Psoas muscle (tissue), 8 donors: ENCODE data around the gene TPMT. TPM values are rescaled to one million over a fixed set of nuclear protein-coding genes. Genes with fewer than 3 reads are reported as not detected.

Experiments used
- ATAC-seq, 4 donors: fragments of 200-7000 bp; cut with Tn5 transposase; one replicate each; pipeline ENCODE4 v1.9.1; 2020; ENCODE audit warnings: moderate library complexity in 3 of 4, mild to moderate bottlenecking in 2 of 4
- DNase-seq, 2 donors: peaks; one replicate each; pipeline ENCODE4 v3.0.0-alpha.2; 2020
- H3K27ac ChIP-seq: fragments of 200-600 bp; one replicate; pipeline ENCODE4 v1.8.0; 2022
- H3K27me3 ChIP-seq, 3 donors: fragments of 200-600 bp in 1 of 3; one replicate each; pipeline versions ENCODE4 v1.6.1 to v1.8.0; 2013 to 2022; ENCODE audit warnings: low read length in 2 of 3, mild to moderate bottlenecking in 2 of 3, moderate library complexity in 1 of 3; ENCODE audit not compliant: insufficient read depth in 3 of 3
- H3K36me3 ChIP-seq, 2 donors: fragments of 200-600 bp in 1 of 2; one replicate each; pipeline versions ENCODE4 v1.6.1 to v1.8.0; 2013 to 2022; ENCODE audit warnings: low read depth in 1 of 2, mild to moderate bottlenecking in 1 of 2, moderate library complexity in 1 of 2; ENCODE audit not compliant: insufficient read depth in 1 of 2
- H3K4me1 ChIP-seq: fragments of 200-600 bp; one replicate; pipeline ENCODE4 v1.8.0; 2022
- H3K4me3 ChIP-seq: fragments of 200-600 bp; one replicate; pipeline ENCODE4 v1.8.0; 2022; ENCODE audit warnings: mild to moderate bottlenecking
- H3K9me3 ChIP-seq: fragments of 200-600 bp; one replicate; pipeline ENCODE4 v1.8.0; 2022
- CTCF ChIP-seq: fragments of 200-600 bp; IDR thresholded peaks from one replicate; pipeline ENCODE4 v1.8.0; 2022; ENCODE audit warnings: antibody characterized with exemption
- WGBS, 3 donors: extraction: QIAGEN DNeasy Blood & Tissue Kit; methylation state at CpG; one replicate each; pipeline versions ENCODE4 v1.1.6 to v1.1.7; 2013; 5-methylcytosine and 5-hydroxymethylcytosine counted together
- intact Hi-C, 2 donors: fragments of 100-400 bp; cut with DNase I; formaldehyde crosslinking; loops; one replicate each; pipeline versions ENCODE4 v1.11.0 to v1.14.2; 2022
- polyA plus RNA-seq, 3 donors: library from polyadenylated mRNA; stranded (reverse); fragments of 200-250 nt; gene quantifications; one replicate each; pipeline ENCODE4 v1.2.3, GENCODE V29; 2013
- total RNA-seq, 4 donors: library from RNA; stranded (reverse); fragmentation: NEBNext Ultra II Directional in 2 of 4; extraction: Animal tissue kit (Norgen Biotek cat#: 25700) in 2 of 4; gene quantifications; one replicate each; pipeline versions ENCODE4 v1.2.1 to v1.2.4, GENCODE V29; 2021 to 2023
- donor health status: healthy with polysubstance abuse.
- donor health status: DM: no; HTN: no; CAD: no; lungs with moderate emphysema.
- donor health status: Bipolar disorder and iron deficiency.
- donor health status: healthy.
- donor health status: DM: yes; HTN: yes; CAD: no.
- donor health status: DM: no; HTN: no; CAD: no.
- donor health status: DM: no; HTN: no; CAD: no.
- donor health status: DM: yes; HTN: yes; CAD: no.

TPMT gene
- total and polyA plus RNA-seq, 7 donors, result 7.9 to 19.3 (median 9.7) TPM

DNA sequence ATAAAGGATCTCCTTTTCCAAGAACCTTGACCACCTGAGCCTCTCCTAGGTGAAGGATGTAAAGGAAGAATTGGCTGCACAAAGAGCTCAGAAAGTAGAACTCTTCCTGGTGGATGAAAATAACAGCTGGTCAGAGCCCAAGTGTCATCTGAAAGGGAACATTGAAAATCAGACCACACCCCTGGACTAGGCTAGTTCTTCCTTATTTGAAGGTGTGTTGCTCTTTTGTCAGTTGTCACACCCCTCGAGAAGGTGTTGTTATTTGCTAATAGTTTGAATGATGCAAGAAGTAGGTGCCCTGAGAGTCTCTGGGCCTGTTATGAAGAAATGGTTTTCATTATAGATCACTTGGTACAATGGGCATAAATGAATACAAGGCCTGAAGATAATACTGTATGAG lies 63.5 kb downstream of the TPMT start:
- Histone ChIP-seq H3K27ac (no peak overlapping the region), H3K4me3 (no peak overlapping the region), H3K27me3 (no peaks in the 10 kb centered on the region), H3K9me3 (no peaks in the 10 kb centered on the region), H3K36me3 (no peaks in the 10 kb centered on the region), H3K4me1 (no peaks in the 10 kb centered on the region)
- WGBS, 3 donors, result 81 to 95% (median 84%) methylated on average over 1 of the region's 1 CpG
- no peak for DNase-seq
- no peak for TF ChIP-seq CTCF
- no peak for ATAC-seq
- intact Hi-C loops, result no loop called here

- H3K9me3 ChIP-seq, result no peaks in the 10 kb centered on the region
- no peak overlapping the region for H3K4me3 ChIP-seq
- H3K27ac ChIP-seq, result no peak overlapping the region
- WGBS, 3 donors, result 87 to 94% (median 91%) methylated on average over 1 of the region's 1 CpG
- H3K4me1 ChIP-seq, result no peaks in the 10 kb centered on the region
- no peak for DNase-seq
- intact Hi-C loops, result no loop called here
- no peak for TF ChIP-seq CTCF
- H3K36me3 ChIP-seq, result no peaks in the 10 kb centered on the region
- no peaks in the 10 kb centered on the region for H3K27me3 ChIP-seq
- no peak for ATAC-seq
Observed at GRCh38 chr6:18090349-18090786, 64.5 kb downstream of the TPMT start.

DNA sequence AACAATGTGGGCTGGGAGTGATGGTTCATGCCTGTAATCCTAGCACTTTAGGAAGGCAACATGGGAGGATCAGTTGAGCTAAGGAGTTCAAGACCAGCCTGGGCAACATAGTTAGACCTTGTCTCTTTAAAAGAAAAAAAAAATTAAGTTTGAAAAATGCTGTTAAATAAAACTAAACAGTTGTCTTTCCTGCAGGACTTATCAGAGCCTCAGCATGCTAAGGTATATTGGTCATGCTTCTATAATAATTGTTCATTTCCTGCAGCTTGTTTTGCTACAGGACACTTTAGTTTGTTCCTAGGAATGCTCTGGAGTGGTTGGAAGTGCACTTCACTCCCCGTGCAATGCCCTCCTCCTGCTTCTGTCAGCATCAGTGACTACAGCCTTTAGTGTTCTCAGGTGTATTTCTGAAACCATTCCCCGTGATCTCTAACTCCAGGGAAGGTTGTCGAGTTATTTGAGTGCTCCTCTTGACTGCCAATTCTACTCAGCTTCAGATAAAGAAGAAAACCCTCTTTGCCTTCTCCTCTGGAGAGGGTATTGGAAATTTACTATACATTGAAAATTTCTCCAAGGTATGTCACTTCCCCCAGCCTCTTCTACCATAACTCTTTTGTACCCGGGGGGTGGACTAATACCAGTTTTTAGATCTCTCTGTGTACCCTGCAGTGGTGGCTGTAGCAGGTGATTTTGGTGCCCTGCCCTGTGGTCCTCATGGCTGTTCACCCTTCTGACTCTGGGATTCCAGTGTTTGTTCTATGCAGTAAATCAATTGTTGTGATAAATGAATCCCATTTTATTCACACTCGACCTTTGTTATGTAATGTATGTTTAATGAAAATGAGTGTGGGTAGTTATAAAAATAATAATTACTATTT lies 66.2 kb downstream of the TPMT start:
- Histone ChIP-seq H3K27ac (no peak overlapping the region), H3K27me3 (no peaks in the 10 kb centered on the region), H3K36me3 (no peaks in the 10 kb centered on the region), H3K4me1 (no peaks in the 10 kb centered on the region), H3K4me3 (no peak overlapping the region), H3K9me3 (no peaks in the 10 kb centered on the region)
- no peak for TF ChIP-seq CTCF
- 77 to 85% (median 80%) methylated on average over 5 of the region's 5 CpGs for WGBS, 3 donors
- DNase-seq (no peak), ATAC-seq (no peak)
- intact Hi-C loops, result no loop called here

- Histone ChIP-seq H3K9me3 (no peaks in the 10 kb centered on the region), H3K4me3 (no peak overlapping the region), H3K27me3 (no peaks in the 10 kb centered on the region), H3K27ac (no peak overlapping the region), H3K36me3 (no peaks in the 10 kb centered on the region), H3K4me1 (no peaks in the 10 kb centered on the region)
- intact Hi-C loops, result no loop called here
- no peak for ATAC-seq
- TF ChIP-seq CTCF, result no peak
- DNase-seq, result no peak
- WGBS, 3 donors, result 80 to 86% (median 83%) methylated on average over 5 of the region's 5 CpGs
Observed at GRCh38 chr6:18087396-18088165, 67.3 kb downstream of the TPMT start.
